Measurements from ENCODE around the gene SLC46A1.

SLC46A1 gene

GRCh38 chr17:28379814-28380801 is 25.9 kb downstream of the SLC46A1 start:
- no peak for DNase-seq (ENCODE audit: low spot score)

GRCh38 chr17:28372945-28373274 is 33.1 kb downstream of the SLC46A1 start:
- DNase-seq (ENCODE audit: low spot score): no peak

GRCh38 chr17:28372203-28372944 is 33.6 kb downstream of the SLC46A1 start:
- no peak for DNase-seq (ENCODE audit: low spot score)

GRCh38 chr17:28371245-28372202 is 34.5 kb downstream of the SLC46A1 start, which contains the start of gene SARM1:
Gene SARM1, plus strand, starts transcription at chr17:28371694. Its CDS starts 339 bp downstream, at chr17:28372033.
- DNase-seq (ENCODE audit: low spot score): peak; percentile 97

- no peak for DNase-seq (ENCODE audit: low spot score)
Measured at GRCh38 chr17:28370744-28371103, 35.3 kb downstream of the SLC46A1 start.

- DNase-seq (ENCODE audit: low spot score): peak; percentile 98
Measured at GRCh38 chr17:28370035-28370743, 35.8 kb downstream of the SLC46A1 start, which contains the start of gene VTN. Gene VTN, minus strand, starts transcription at chr17:28370307. Its CDS starts 104 bp downstream, at chr17:28370203.

- peak; percentile 44 for DNase-seq (ENCODE audit: low spot score)
Measured at GRCh38 chr17:28369684-28370034, 36.4 kb downstream of the SLC46A1 start.

- no peak for DNase-seq (ENCODE audit: low spot score)
Measured at GRCh38 chr17:28368915-28369683, 36.9 kb downstream of the SLC46A1 start.

- peak; percentile 80 for DNase-seq (ENCODE audit: low spot score)
Measured at GRCh38 chr17:28368306-28368831, 37.6 kb downstream of the SLC46A1 start.

GRCh38 chr17:28367641-28368305 is 38.2 kb downstream of the SLC46A1 start:
- no peak for DNase-seq (ENCODE audit: low spot score)

- no peak for DNase-seq (ENCODE audit: low spot score)
Measured at GRCh38 chr17:28366605-28367004, 39.4 kb downstream of the SLC46A1 start.

GRCh38 chr17:28365487-28365886 is 40.5 kb downstream of the SLC46A1 start:
- no peak for DNase-seq (ENCODE audit: low spot score)

GRCh38 chr17:28364665-28365363 is 41.2 kb downstream of the SLC46A1 start, which contains the start of gene SEBOX:
Gene SEBOX, minus strand, starts transcription at chr17:28365199. Its CDS starts 48 bp downstream, at chr17:28365151.
- no peak for DNase-seq (ENCODE audit: low spot score)

GRCh38 chr17:28363776-28364650 is 42.0 kb downstream of the SLC46A1 start:
- no peak for DNase-seq (ENCODE audit: low spot score)

- no peak for DNase-seq (ENCODE audit: low spot score)
Measured at GRCh38 chr17:28363186-28363585, 42.8 kb downstream of the SLC46A1 start.

- DNase-seq (ENCODE audit: low spot score): no peak
Measured at GRCh38 chr17:28357901-28358197, 48.2 kb downstream of the SLC46A1 start.

GRCh38 chr17:28357061-28357900 is 48.7 kb downstream of the SLC46A1 start, which contains the start of gene POLDIP2:
Gene POLDIP2, minus strand, starts transcription at chr17:28357527. Its CDS starts 79 bp downstream, at chr17:28357448.
- DNase-seq (ENCODE audit: low spot score): peak; percentile 93
